Nephron (organoid): Measurements from ENCODE around the gene CCDC83.
"Not testable (repeated sequence)": the region's sequence is repeated elsewhere in the genome, so short reads cannot be mapped to it uniquely, and the experiment has no call there.

Experiments
- H3K27ac Mint-ChIP-seq, 3 experiments: 2 replicates each; pipeline ENCODE4 v1.8.0; 2020; ENCODE audit warnings: mixed read lengths in 3 of 3, mild to moderate bottlenecking in 2 of 3, moderate library complexity in 1 of 3
- H3K27me3 Mint-ChIP-seq: 2 replicates; pipeline ENCODE4 v1.8.0; 2021; ENCODE audit warnings: low read depth, mild to moderate bottlenecking, moderate library complexity, mixed read lengths
- H3K36me3 Mint-ChIP-seq: 2 replicates; pipeline ENCODE4 v1.8.0; 2020; ENCODE audit warnings: low read depth, mixed read lengths
- H3K4me1 Mint-ChIP-seq: 2 replicates; pipeline ENCODE4 v1.8.0; 2020; ENCODE audit warnings: mixed read lengths
- H3K4me3 Mint-ChIP-seq, 3 experiments: 2 replicates each; pipeline ENCODE4 v1.8.0; 2020; ENCODE audit warnings: mild to moderate bottlenecking in 3 of 3, mixed read lengths in 3 of 3, moderate library complexity in 2 of 3
- H3K9me3 Mint-ChIP-seq: 2 replicates; pipeline ENCODE4 v1.8.0; 2020; ENCODE audit warnings: mixed read lengths
- TF ChIP-seq, protein P1 (sequence below), 3 experiments: fragments of 200-600 bp; sonication (generic); IDR thresholded peaks; one replicate each; pipeline ENCODE4 v1.5.0; 2021; ENCODE audit warnings: antibody characterized with exemption in 3 of 3; ENCODE audit not compliant: unreplicated experiment in 3 of 3

CCDC83 gene

GRCh38 chr11:85950317-85951048, 95.3 kb downstream of the CCDC83 start:
- H3K27me3 Mint-ChIP-seq: no peaks in the 10 kb centered on the region
- H3K9me3 Mint-ChIP-seq: peaks cover 17% of the 10 kb centered on the region
- H3K4me3 Mint-ChIP-seq: no peak overlapping the region
- H3K4me1 Mint-ChIP-seq: peaks cover 22% of the 10 kb centered on the region
- H3K27ac Mint-ChIP-seq: no peak overlapping the region
- H3K36me3 Mint-ChIP-seq: peaks cover 31% of the 10 kb centered on the region
- TF ChIP-seq, protein P1, sequence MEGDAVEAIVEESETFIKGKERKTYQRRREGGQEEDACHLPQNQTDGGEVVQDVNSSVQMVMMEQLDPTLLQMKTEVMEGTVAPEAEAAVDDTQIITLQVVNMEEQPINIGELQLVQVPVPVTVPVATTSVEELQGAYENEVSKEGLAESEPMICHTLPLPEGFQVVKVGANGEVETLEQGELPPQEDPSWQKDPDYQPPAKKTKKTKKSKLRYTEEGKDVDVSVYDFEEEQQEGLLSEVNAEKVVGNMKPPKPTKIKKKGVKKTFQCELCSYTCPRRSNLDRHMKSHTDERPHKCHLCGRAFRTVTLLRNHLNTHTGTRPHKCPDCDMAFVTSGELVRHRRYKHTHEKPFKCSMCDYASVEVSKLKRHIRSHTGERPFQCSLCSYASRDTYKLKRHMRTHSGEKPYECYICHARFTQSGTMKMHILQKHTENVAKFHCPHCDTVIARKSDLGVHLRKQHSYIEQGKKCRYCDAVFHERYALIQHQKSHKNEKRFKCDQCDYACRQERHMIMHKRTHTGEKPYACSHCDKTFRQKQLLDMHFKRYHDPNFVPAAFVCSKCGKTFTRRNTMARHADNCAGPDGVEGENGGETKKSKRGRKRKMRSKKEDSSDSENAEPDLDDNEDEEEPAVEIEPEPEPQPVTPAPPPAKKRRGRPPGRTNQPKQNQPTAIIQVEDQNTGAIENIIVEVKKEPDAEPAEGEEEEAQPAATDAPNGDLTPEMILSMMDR (IDR thresholded peaks at IDR 0.05; ENCODE audit: unreplicated experiment in 3 of 3): no peak

- Mint-ChIP-seq H3K27ac (no peak overlapping the region), H3K27me3 (no peaks in the 10 kb centered on the region), H3K4me3 (no peak overlapping the region), H3K4me1 (peaks cover 27% of the 10 kb centered on the region), H3K9me3 (peaks cover 13% of the 10 kb centered on the region), H3K36me3 (peaks cover 32% of the 10 kb centered on the region)
- TF ChIP-seq, protein P1 (IDR thresholded peaks at IDR 0.05; ENCODE audit: unreplicated experiment in 3 of 3): no peak
Measured at GRCh38 chr11:85951049-85951405, 95.8 kb downstream of the CCDC83 start.

DNA sequence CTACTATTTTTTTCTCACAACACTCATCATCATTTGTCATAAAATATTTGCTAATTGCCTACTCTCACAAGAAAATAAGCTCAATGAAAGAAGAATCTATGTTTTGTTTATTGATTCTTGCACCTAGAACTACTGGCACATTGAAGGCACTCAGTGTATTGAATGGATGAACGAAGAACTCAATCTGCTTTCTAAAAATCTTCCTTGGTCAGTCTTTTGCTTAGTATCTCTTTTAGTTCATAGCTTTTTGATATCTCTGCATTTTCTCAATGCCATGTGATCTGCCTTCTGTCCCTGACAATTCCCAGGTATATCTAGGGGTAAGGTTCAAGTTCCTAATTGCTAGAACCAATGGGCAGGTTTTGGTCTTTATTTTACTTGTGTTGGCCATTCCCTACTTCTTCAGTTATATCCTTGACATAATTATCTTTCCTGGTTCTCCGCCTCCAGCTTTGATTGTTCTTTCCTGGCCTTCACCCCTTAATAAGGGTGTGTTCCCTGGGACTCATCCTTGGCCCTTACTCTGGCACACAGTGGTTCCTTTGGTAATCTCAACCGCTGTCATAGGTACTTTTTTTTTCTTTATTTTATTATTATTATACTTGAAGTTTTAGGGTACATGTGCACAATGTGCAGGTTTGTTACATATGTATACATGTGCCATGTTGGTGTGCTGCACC, 96.4 kb downstream of the CCDC83 start:
- peaks cover 13% of the 10 kb centered on the region for H3K9me3 Mint-ChIP-seq
- no peaks in the 10 kb centered on the region for H3K27me3 Mint-ChIP-seq
- peaks cover 32% of the 10 kb centered on the region for H3K4me1 Mint-ChIP-seq

DNA sequence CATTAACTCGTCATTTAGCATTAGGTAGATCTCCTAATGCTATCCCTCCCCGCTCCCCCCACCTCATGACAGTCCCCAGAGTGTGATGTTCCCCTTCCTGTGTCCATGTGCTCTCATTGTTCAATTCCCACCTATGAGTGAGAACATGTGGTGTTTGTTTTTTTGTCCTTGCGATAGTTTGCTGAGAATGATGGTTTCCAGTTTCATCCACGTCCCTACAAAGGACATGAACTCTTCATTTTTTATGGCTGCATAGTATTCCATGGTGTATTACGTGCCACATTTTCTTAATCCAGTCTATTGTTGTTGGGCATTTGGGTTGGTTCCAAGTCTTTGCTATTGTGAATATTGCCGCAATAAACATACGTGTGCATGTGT, 96.9 kb downstream of the CCDC83 start:
- not testable (repeated sequence) for H3K27ac Mint-ChIP-seq, H3K4me3 Mint-ChIP-seq, H3K27me3 Mint-ChIP-seq
- Mint-ChIP-seq H3K4me1 (peaks cover 32% of the 10 kb centered on the region), H3K36me3 (peaks cover 42% of the 10 kb centered on the region), H3K9me3 (peaks cover 13% of the 10 kb centered on the region)

More for the DNA sequence above, 96.4 kb downstream of the CCDC83 start:
- Mint-ChIP-seq H3K36me3 (peaks cover 37% of the 10 kb centered on the region), H3K4me3 (no peak overlapping the region), H3K27ac (no peak overlapping the region)
- TF ChIP-seq, protein P1 (IDR thresholded peaks at IDR 0.05; ENCODE audit: unreplicated experiment in 3 of 3): no peak

DNA sequence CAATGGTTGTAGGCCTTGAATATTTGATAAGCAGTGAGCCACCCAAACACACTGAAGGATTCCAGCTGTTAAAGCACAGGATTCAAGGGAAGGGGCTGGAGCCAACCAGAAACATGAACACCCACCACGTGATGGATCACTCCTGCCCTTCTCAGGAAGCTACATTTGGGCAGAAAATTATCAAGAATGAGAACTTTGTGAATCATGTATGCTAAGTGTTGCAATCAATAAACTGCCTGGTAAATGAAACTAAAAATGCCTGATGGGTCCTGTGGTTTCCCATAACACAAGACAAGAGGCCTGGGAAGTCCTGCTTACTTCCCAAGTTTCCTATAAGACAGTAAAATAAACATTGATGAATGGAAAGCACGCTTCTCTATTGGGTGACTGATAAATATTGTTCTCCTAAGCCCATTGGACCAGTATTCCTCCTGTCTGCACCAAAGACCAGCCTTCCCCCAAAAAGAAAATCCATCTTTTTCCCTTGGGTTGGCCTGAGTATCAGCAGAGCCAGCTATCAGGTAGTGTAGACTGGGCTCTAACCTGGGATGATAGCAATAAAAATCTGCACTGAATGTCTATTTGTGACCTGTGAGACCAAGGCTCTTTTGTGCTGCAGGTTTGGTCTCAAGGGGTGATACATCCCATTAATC, 98.4 kb downstream of the CCDC83 start:
- Mint-ChIP-seq H3K27ac (no peak overlapping the region), H3K4me3 (no peak overlapping the region), H3K9me3 (peaks cover 13% of the 10 kb centered on the region), H3K36me3 (peaks cover 55% of the 10 kb centered on the region), H3K4me1 (peaks cover 32% of the 10 kb centered on the region), H3K27me3 (no peaks in the 10 kb centered on the region)
- TF ChIP-seq, protein P1 (IDR thresholded peaks at IDR 0.05; ENCODE audit: unreplicated experiment in 3 of 3): no peak

DNA sequence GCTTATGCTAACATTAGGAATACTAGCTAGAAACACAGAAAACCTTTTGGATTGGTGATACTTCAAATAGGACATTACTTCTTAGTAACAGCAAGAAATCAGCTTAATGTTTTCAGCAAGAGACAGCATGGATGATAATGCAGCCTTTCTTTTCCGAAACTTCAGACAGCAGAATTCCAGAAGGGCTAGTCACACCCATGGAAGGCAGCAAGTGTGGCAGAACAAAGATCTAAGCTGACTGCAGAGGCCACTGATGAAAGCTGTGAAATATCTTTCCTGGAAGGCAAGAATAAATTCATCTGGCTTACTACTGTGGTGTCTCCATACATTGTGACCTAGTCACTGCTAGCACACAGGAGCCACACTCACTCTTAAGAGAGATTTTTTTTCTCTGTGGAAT, 100.3 kb downstream of the CCDC83 start:
- Mint-ChIP-seq H3K4me1 (peaks cover 40% of the 10 kb centered on the region), H3K4me3 (no peak overlapping the region), H3K9me3 (peaks cover 13% of the 10 kb centered on the region), H3K27me3 (no peaks in the 10 kb centered on the region), H3K27ac (peak overlapping the region in 2 of 3 experiments; percentile 8 to 46), H3K36me3 (peaks cover 70% of the 10 kb centered on the region)
- TF ChIP-seq, protein P1 (IDR thresholded peaks at IDR 0.05; ENCODE audit: unreplicated experiment in 3 of 3): no peak
